ENCODE data around the gene FTCD. TPM values are rescaled to one million over a fixed set of nuclear protein-coding genes. Genes with fewer than 3 reads are reported as not detected.

The FTCD gene
- total RNA-seq, 1 experiment from 2014 or later: not detected

GRCh38 chr21:46122237-46122671 is 33.1 kb downstream of the FTCD start:
- H3K4me1 ChIP-seq: no peaks in the 10 kb centered on the region
- DNase-seq: peak in 1 of 2 experiments; percentile 1
- H3K9me3 ChIP-seq (replicated peaks): no peaks in the 10 kb centered on the region
- H3K36me3 ChIP-seq: no peaks in the 10 kb centered on the region
- H3K27me3 ChIP-seq: no peaks in the 10 kb centered on the region
- no peak overlapping the region for H3K27ac ChIP-seq
- H3K4me3 ChIP-seq: no peak overlapping the region

GRCh38 chr21:46121286-46122221 is 33.8 kb downstream of the FTCD start:
- peak in 1 of 2 experiments; percentile 2 for DNase-seq
- Histone ChIP-seq H3K27ac (no peak overlapping the region), H3K27me3 (no peaks in the 10 kb centered on the region), H3K4me3 (no peak overlapping the region), H3K36me3 (no peaks in the 10 kb centered on the region), H3K4me1 (no peaks in the 10 kb centered on the region), H3K9me3 (replicated peaks) (no peaks in the 10 kb centered on the region)

- no peaks in the 10 kb centered on the region for H3K36me3 ChIP-seq
Observed at GRCh38 chr21:46120301-46121285, 34.8 kb downstream of the FTCD start.

GRCh38 chr21:46119637-46120271 is 35.6 kb downstream of the FTCD start:
- H3K27ac ChIP-seq: no peak overlapping the region
- no peaks in the 10 kb centered on the region for H3K36me3 ChIP-seq
- no peaks in the 10 kb centered on the region for H3K4me1 ChIP-seq
- DNase-seq: peak in 1 of 2 experiments; percentile 0
- H3K9me3 ChIP-seq (replicated peaks): no peaks in the 10 kb centered on the region
- H3K27me3 ChIP-seq: no peaks in the 10 kb centered on the region
- H3K4me3 ChIP-seq: no peak overlapping the region

More at GRCh38 chr21:46120301-46121285, 34.8 kb downstream of the FTCD start:
- H3K27ac ChIP-seq: no peak overlapping the region
- H3K9me3 ChIP-seq (replicated peaks): no peaks in the 10 kb centered on the region
- no peaks in the 10 kb centered on the region for H3K4me1 ChIP-seq
- no peaks in the 10 kb centered on the region for H3K27me3 ChIP-seq
- H3K4me3 ChIP-seq: no peak overlapping the region
- DNase-seq: peak in 1 of 2 experiments; percentile 1

GRCh38 chr21:46119144-46119636 is 36.2 kb downstream of the FTCD start:
- no peaks in the 10 kb centered on the region for H3K9me3 ChIP-seq (replicated peaks)
- DNase-seq: peak in 1 of 2 experiments; percentile 1
- no peak overlapping the region for H3K27ac ChIP-seq
- H3K4me3 ChIP-seq: no peak overlapping the region
- no peaks in the 10 kb centered on the region for H3K4me1 ChIP-seq
- H3K27me3 ChIP-seq: no peaks in the 10 kb centered on the region
- H3K36me3 ChIP-seq: no peaks in the 10 kb centered on the region

GRCh38 chr21:46118316-46119143 is 36.8 kb downstream of the FTCD start:
- Histone ChIP-seq H3K4me1 (no peaks in the 10 kb centered on the region), H3K9me3 (replicated peaks) (no peaks in the 10 kb centered on the region), H3K4me3 (no peak overlapping the region), H3K27ac (no peak overlapping the region), H3K36me3 (no peaks in the 10 kb centered on the region), H3K27me3 (no peaks in the 10 kb centered on the region)
- peak in 1 of 2 experiments; percentile 1 for DNase-seq

GRCh38 chr21:46117586-46118315 is 37.6 kb downstream of the FTCD start:
- Histone ChIP-seq H3K4me3 (no peak overlapping the region), H3K9me3 (replicated peaks) (no peaks in the 10 kb centered on the region), H3K4me1 (no peaks in the 10 kb centered on the region), H3K27ac (no peak overlapping the region), H3K36me3 (no peaks in the 10 kb centered on the region), H3K27me3 (no peaks in the 10 kb centered on the region)
- peak in 1 of 2 experiments; percentile 1 for DNase-seq

- no peaks in the 10 kb centered on the region for H3K27me3 ChIP-seq
- no peak overlapping the region for H3K4me3 ChIP-seq
- no peaks in the 10 kb centered on the region for H3K4me1 ChIP-seq
- DNase-seq: peak; percentile 11 to 14
- no peaks in the 10 kb centered on the region for H3K36me3 ChIP-seq
- H3K9me3 ChIP-seq (replicated peaks): no peaks in the 10 kb centered on the region
- no peak overlapping the region for H3K27ac ChIP-seq
Observed at GRCh38 chr21:46116776-46117585, 38.4 kb downstream of the FTCD start.

- Histone ChIP-seq H3K4me1 (no peaks in the 10 kb centered on the region), H3K27me3 (no peaks in the 10 kb centered on the region), H3K36me3 (no peaks in the 10 kb centered on the region), H3K9me3 (replicated peaks) (no peaks in the 10 kb centered on the region), H3K27ac (no peak overlapping the region), H3K4me3 (no peak overlapping the region)
- peak in 1 of 2 experiments; percentile 1 for DNase-seq
Observed at GRCh38 chr21:46116189-46116775, 39.1 kb downstream of the FTCD start.

- Histone ChIP-seq H3K36me3 (no peaks in the 10 kb centered on the region), H3K27me3 (no peaks in the 10 kb centered on the region), H3K9me3 (replicated peaks) (no peaks in the 10 kb centered on the region), H3K4me3 (no peak overlapping the region), H3K27ac (no peak overlapping the region), H3K4me1 (no peaks in the 10 kb centered on the region)
- DNase-seq: peak in 1 of 2 experiments; percentile 0
Observed at GRCh38 chr21:46115441-46116188, 39.8 kb downstream of the FTCD start.

- no peaks in the 10 kb centered on the region for H3K36me3 ChIP-seq
- no peak overlapping the region for H3K27ac ChIP-seq
- DNase-seq: peak in 1 of 2 experiments; percentile 2
- no peaks in the 10 kb centered on the region for H3K27me3 ChIP-seq
- no peaks in the 10 kb centered on the region for H3K4me1 ChIP-seq
- no peak overlapping the region for H3K4me3 ChIP-seq
- no peaks in the 10 kb centered on the region for H3K9me3 ChIP-seq (replicated peaks)
Observed at GRCh38 chr21:46114963-46115362, 40.4 kb downstream of the FTCD start.
